BLaER1 treated with 17β-estradiol and CSF1 and Interleukin-3, amounts not matched to agents 10 nM and 100 nM (cell line): ENCODE results near the gene ABHD5.

ENCODE experiments used
- H3K27ac ChIP-seq, 11 experiments: shearing (Covaris generic); formaldehyde crosslinking; 2 replicates each; pipeline ENCODE4 v1.8.1; 2022
- H3K27me3 ChIP-seq, 11 experiments: shearing (Covaris generic); formaldehyde crosslinking; 2 replicates each; pipeline ENCODE4 v1.8.1; 2022
- H3K36me3 ChIP-seq, 11 experiments: shearing (Covaris generic); formaldehyde crosslinking; 2 replicates each; pipeline ENCODE4 v1.8.1; 2022
- H3K4me1 ChIP-seq, 10 experiments: shearing (Covaris generic); formaldehyde crosslinking; 2 replicates each; pipeline ENCODE4 v1.8.1; 2022
- H3K4me2 ChIP-seq, 11 experiments: shearing (Covaris generic); formaldehyde crosslinking; 2 replicates each; pipeline ENCODE4 v1.8.1; 2022
- H3K4me3 ChIP-seq, 10 experiments: shearing (Covaris generic); formaldehyde crosslinking; 2 replicates each; pipeline ENCODE4 v1.8.1; 2022
- H3K9ac ChIP-seq, 11 experiments: shearing (Covaris generic); formaldehyde crosslinking; 2 replicates each; pipeline ENCODE4 v1.8.1; 2022
- H3K9me3 ChIP-seq, 11 experiments: shearing (Covaris generic); formaldehyde crosslinking; replicated peaks in 1 of 11; 2 replicates each; pipeline ENCODE4 v1.8.1; 2022
- H4K20me1 ChIP-seq, 11 experiments: shearing (Covaris generic); formaldehyde crosslinking; 2 replicates each; pipeline ENCODE4 v1.8.1; 2022
- Cebpa-rat ChIP-seq, 11 experiments: shearing (Covaris generic); IDR thresholded peaks; 2 replicates each; pipeline ENCODE4 v1.8.1; 2022

The ABHD5 gene

DNA sequence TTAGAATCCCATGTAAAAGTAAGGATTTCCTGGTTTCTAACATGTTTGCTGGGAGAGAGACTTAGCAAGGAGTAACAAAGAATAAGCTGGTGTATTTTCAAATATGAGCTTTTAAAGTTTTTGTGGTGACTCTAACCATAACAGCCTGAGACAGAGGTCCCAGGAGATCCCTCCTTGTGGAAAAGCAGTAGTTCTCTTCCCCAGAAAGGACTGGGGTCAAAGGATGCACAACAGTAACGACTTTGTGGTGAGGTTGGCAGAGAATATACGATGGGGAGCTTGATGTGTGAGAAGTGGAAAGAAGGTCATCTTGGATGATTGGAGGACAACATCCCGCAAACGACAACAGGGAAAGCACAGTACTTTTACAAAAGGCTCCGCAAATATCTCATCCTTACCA lies 38.2 kb downstream of the ABHD5 start:
- H4K20me1 ChIP-seq, result no peaks in the 10 kb centered on the region
- peaks cover 0 to 8% (median 0%) of the 10 kb centered on the region in 11 experiments; a peak in 4 of 22 replicates for H3K36me3 ChIP-seq
- no peaks in the 10 kb centered on the region for H3K9me3 ChIP-seq
- no peak overlapping the region; a peak in 1 of 22 replicates for H3K4me2 ChIP-seq
- no peaks in the 10 kb centered on the region for H3K27me3 ChIP-seq
- H3K9ac ChIP-seq, result 0 out of 22 replicates have a peak overlapping the region, but pooled peaks of 1 of the 11 experiments have one; percentile 15
- peaks cover 0 to 5% (median 0%) of the 10 kb centered on the region in 10 experiments; a peak in 1 of 20 replicates for H3K4me1 ChIP-seq
- H3K27ac ChIP-seq, result no peak overlapping the region
- no peak overlapping the region for H3K4me3 ChIP-seq
- TF ChIP-seq Cebpa-rat (IDR thresholded peaks at IDR 0.05), result no peak

- no peak overlapping the region for H3K4me2 ChIP-seq
- H3K27ac ChIP-seq, result no peak overlapping the region
- H3K4me1 ChIP-seq, result peaks cover 0 to 5% (median 0%) of the 10 kb centered on the region in 10 experiments; a peak in 1 of 20 replicates
- H3K4me3 ChIP-seq, result no peak overlapping the region
- H3K9me3 ChIP-seq, result no peaks in the 10 kb centered on the region
- peaks cover 0 to 9% (median 0%) of the 10 kb centered on the region in 11 experiments; a peak in 4 of 22 replicates for H3K36me3 ChIP-seq
- TF ChIP-seq Cebpa-rat (IDR thresholded peaks at IDR 0.05), result no peak
- H3K27me3 ChIP-seq, result no peaks in the 10 kb centered on the region
- H4K20me1 ChIP-seq, result no peaks in the 10 kb centered on the region
- no peak overlapping the region for H3K9ac ChIP-seq
Measured at GRCh38 chr3:43729707-43730414, 39.1 kb downstream of the ABHD5 start.

- Histone ChIP-seq H3K27ac (no peak overlapping the region), H3K9ac (no peak overlapping the region), H3K4me1 (peaks cover 0 to 5% (median 0%) of the 10 kb centered on the region in 10 experiments; a peak in 1 of 20 replicates), H3K4me3 (no peak overlapping the region), H3K36me3 (peaks cover 0 to 4% (median 0%) of the 10 kb centered on the region in 11 experiments; a peak in 3 of 22 replicates), H4K20me1 (no peaks in the 10 kb centered on the region), H3K27me3 (no peaks in the 10 kb centered on the region), H3K9me3 (no peaks in the 10 kb centered on the region), H3K4me2 (no peak overlapping the region)
- no peak for TF ChIP-seq Cebpa-rat (IDR thresholded peaks at IDR 0.05)
Measured at GRCh38 chr3:43732747-43733425, 42.1 kb downstream of the ABHD5 start.

DNA sequence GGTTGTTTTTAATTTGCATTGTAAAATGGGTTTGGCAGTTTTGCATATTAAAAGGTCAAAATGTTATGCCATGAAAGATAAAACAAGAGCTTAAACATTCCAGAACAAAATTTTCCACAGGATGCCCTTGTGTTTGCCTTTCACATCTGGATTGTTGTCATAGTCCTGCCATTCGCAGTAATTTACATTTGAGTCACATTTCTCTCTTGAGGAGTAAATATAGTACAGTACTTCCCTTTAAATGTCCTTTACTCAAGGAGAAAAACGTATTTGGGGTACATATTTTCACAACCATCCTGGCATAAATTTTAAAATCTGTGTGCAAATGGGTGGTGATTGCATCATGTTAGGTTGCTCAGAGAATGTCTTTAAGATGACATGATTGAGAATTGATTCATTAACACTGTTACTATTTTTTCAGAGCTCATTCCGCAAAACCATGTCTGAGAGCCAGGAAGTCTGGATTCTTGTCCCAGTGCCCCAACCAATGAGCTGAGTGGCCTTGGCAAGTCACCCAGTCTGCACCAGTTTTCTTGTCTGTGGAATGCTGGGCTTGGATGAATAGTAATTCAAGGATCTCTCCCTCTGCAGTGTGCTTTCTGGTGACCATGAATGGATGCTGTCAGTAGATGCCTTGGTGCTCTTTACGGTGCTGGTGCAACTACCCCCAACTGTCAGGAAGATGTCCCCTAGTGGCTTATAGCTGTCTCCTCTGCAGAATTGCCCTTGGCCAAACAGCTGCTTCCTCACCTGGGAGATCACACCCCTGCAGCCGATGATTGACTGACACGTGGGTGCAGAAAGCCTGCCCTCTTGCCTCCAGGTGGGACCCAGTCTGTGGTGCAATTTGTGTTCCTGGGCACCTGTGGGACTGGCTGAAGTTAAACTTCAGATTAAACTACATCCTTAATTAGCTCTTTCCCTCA lies 43.0 kb downstream of the ABHD5 start:
- H3K4me1 ChIP-seq, result peaks cover 0 to 3% (median 0%) of the 10 kb centered on the region in 10 experiments; a peak in 1 of 20 replicates

GRCh38 chr3:43734685-43735084 lies 43.9 kb downstream of the ABHD5 start:
- TF ChIP-seq Cebpa-rat (IDR thresholded peaks at IDR 0.05), result no peak
- H3K27ac ChIP-seq, result no peak overlapping the region
- no peaks in the 10 kb centered on the region for H3K9me3 ChIP-seq
- H3K9ac ChIP-seq, result no peak overlapping the region
- no peak overlapping the region for H3K4me2 ChIP-seq
- H3K4me3 ChIP-seq, result no peak overlapping the region
- H3K27me3 ChIP-seq, result no peaks in the 10 kb centered on the region
- no peaks in the 10 kb centered on the region for H3K4me1 ChIP-seq
- H4K20me1 ChIP-seq, result no peaks in the 10 kb centered on the region
- H3K36me3 ChIP-seq, result peaks cover 0 to 4% (median 0%) of the 10 kb centered on the region in 11 experiments; a peak in 2 of 22 replicates

More for the DNA sequence above, 43.0 kb downstream of the ABHD5 start:
- no peak overlapping the region for H3K27ac ChIP-seq
- no peak for TF ChIP-seq Cebpa-rat (IDR thresholded peaks at IDR 0.05)
- H3K9me3 ChIP-seq, result no peaks in the 10 kb centered on the region
- peaks cover 0 to 4% (median 0%) of the 10 kb centered on the region in 11 experiments; a peak in 3 of 22 replicates for H3K36me3 ChIP-seq
- H3K4me3 ChIP-seq, result no peak overlapping the region
- H4K20me1 ChIP-seq, result no peaks in the 10 kb centered on the region
- H3K27me3 ChIP-seq, result no peaks in the 10 kb centered on the region
- no peak overlapping the region for H3K4me2 ChIP-seq
- H3K9ac ChIP-seq, result no peak overlapping the region

- Histone ChIP-seq H3K4me1 (no peaks in the 10 kb centered on the region), H4K20me1 (no peaks in the 10 kb centered on the region), H3K27me3 (no peaks in the 10 kb centered on the region), H3K36me3 (peaks cover 0 to 4% (median 0%) of the 10 kb centered on the region in 11 experiments; a peak in 1 of 22 replicates), H3K27ac (no peak overlapping the region), H3K9me3 (no peaks in the 10 kb centered on the region), H3K9ac (no peak overlapping the region), H3K4me2 (no peak overlapping the region), H3K4me3 (no peak overlapping the region)
- TF ChIP-seq Cebpa-rat (IDR thresholded peaks at IDR 0.05), result no peak
Measured at GRCh38 chr3:43735618-43736017, 44.9 kb downstream of the ABHD5 start.

DNA sequence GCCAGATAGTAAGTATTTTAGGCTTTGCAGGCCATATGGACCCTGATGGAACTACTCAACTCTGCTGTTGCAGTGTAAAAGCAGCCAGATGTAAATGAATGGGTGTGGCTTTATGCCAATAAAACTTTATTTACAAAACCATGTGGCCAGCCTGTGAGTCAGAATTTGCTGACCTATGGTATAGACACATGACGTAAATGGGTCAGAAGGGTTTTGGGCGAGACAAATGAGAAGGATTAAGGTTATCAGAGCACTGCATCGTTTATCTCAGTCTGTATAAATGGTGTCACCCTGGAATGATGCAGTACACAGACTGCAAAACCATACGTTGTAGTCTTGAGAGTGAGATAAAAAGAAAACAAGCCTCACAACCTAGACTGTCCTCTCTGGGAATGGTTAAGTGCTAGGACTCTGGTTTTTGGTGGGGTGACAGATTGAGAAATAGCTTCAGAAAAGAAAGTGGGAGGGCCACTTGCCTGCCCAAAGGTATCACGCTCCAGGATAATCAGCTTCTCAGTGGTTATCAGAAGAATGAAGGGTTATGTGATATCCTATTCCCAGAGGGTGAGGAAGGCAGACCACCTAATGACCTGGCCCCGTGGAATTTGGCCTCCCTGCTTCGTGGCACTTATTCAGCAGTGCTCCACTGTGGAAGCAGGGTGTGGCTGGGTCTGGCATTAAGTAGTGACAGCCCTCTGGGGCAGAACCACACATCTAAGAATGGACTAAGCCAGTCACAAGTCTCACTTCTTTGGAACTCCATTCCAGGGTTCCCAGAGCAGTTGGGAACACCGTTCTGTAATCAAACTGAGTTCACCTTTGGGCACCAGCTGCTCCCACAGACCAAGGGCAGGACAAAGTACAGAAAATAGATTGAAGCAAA lies 46.1 kb downstream of the ABHD5 start:
- TF ChIP-seq Cebpa-rat (IDR thresholded peaks at IDR 0.05), result no peak
- H3K4me1 ChIP-seq, result no peaks in the 10 kb centered on the region
- no peaks in the 10 kb centered on the region for H3K27me3 ChIP-seq
- H3K9ac ChIP-seq, result no peak overlapping the region
- H4K20me1 ChIP-seq, result no peaks in the 10 kb centered on the region
- H3K4me2 ChIP-seq, result no peak overlapping the region
- H3K36me3 ChIP-seq, result peaks cover 0 to 4% (median 0%) of the 10 kb centered on the region in 11 experiments; a peak in 1 of 22 replicates
- no peak overlapping the region for H3K4me3 ChIP-seq
- H3K9me3 ChIP-seq, result no peaks in the 10 kb centered on the region
- H3K27ac ChIP-seq, result no peak overlapping the region

DNA sequence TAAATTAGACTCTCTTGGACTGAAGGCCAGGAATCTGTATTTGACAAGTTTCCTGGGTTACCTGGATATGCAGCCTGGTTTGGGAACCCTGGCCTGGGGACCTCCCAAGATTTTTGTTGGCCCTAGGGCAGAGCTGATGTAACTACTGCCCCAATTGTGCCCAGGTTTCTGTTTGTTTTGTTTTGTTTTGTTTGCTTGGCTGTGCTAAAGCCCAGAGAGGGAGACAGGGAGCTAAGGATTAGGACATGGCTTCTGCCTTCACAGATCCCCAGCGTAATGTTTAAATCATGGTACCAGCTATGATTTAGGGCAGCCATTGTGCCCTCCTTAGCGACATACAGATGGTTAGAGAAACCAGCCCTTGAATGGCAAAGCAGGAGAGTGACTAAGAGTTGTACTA lies 47.6 kb downstream of the ABHD5 start:
- no peak for TF ChIP-seq Cebpa-rat (IDR thresholded peaks at IDR 0.05)
- Histone ChIP-seq H3K4me1 (no peaks in the 10 kb centered on the region), H4K20me1 (no peaks in the 10 kb centered on the region), H3K36me3 (peaks cover 0 to 4% (median 0%) of the 10 kb centered on the region in 11 experiments; a peak in 1 of 22 replicates), H3K9ac (no peak overlapping the region), H3K4me3 (no peak overlapping the region), H3K27ac (no peak overlapping the region), H3K4me2 (no peak overlapping the region), H3K27me3 (no peaks in the 10 kb centered on the region), H3K9me3 (no peaks in the 10 kb centered on the region)
